HG02870 (cell line): ENCODE results near the gene KIAA1217.
A peak's percentile ranks its signal among the peaks of the same experiment; 100 is the strongest.

Source experiments
- ATAC-seq: cut with Tn5 transposase; IDR thresholded peaks from one replicate; pipeline ENCODE4 v1.9.1; 2021; ENCODE audit warnings: mild to moderate bottlenecking, moderate library complexity; ENCODE audit not compliant: unreplicated experiment

The KIAA1217 gene

DNA sequence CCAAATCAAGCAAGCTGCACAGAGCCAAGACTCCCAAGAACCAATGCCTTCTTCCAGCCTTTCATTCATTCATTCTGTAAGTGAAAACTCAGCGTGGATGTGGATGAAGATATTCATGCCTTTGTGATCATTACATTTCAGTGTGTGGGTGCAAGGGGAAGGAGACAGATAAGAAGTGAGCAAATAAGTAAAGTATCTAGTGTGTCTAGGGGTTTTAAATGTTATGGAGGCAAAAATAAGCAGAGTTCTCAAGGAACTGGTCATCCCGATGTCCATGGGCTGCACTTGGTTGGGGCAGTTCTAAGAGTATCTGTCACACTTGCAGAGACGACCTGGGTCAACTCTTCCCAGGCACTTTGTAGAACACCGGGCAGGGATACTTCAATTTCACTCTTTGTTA, 149.1 kb downstream of the KIAA1217 start:
- ATAC-seq = no peak

DNA sequence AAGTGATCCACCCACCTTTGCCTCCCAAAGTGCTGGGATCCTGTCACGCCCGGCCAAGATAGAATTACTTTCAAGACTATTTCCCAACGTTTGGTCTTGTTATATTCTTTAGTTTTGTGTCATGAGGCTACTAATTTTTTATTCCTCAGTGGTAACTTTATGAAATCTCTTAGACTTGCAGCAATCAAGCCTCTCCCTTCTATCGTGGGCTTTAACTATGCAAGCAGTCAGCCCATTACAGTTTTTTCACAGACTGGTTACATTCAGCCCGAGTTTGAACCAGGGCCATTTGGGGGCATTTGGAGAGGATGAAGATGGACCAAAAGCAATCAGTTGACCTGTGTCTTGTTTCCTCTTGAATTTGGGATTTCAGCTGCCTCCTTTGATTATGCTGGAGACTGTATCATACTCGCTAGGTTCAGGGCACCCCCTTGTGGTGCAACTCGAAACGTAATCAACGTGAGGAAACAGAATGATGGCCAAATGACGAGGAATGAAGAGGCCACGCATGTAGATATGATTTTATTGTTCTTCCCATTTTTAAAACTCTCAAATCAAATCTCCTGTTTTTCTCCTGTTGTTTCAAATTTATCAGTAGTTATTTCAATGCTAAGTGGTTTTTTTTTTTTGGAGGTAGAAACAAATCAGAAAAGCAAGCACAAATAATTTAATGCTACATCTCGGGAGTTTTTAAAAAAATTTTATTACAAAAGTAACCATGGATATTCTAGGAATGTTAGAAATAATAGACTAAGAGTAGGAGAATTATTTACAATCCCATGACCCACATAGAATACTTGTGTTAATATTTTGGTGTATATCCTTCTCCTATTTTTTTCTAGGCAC, 151.6 kb downstream of the KIAA1217 start:
- peak; percentile 89 for ATAC-seq

DNA sequence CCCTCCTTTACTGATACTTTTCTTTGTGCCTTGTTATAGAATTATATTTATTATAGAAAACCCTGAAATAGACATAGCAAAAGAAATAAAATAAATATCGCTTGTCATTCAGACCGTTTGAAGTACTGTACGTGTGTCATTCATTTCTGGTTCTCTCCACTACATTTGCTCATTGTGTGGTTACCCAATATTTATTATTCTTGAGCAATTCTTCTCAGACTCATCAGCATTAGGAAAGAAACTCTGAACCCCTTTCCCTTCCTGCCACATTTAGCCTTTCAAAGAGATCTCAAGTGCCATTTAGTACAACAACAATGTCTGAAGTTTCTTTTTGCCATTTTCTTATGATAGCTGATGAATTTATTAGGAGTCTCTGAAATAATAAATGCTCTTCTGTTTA, 154.1 kb downstream of the KIAA1217 start:
- ATAC-seq = no peak

DNA sequence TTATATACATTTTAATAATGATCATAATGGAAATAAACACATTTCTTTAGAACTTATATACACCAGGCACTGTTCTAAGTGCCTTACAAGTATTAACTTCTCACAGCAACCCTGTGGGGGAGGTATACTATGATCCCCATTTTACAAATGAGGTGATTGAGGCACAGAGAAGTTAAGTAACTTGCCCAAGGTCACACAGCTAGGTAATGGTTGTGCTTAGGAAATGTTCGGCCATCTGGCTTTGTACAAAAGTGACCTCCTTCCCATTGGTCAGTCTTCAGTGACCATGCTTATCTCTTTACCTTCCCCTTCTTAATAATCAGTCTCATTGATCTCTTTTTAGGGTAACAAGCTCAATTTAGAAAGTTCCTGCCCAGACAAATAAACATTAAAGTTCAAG, 158.8 kb downstream of the KIAA1217 start:
- no peak for ATAC-seq

DNA sequence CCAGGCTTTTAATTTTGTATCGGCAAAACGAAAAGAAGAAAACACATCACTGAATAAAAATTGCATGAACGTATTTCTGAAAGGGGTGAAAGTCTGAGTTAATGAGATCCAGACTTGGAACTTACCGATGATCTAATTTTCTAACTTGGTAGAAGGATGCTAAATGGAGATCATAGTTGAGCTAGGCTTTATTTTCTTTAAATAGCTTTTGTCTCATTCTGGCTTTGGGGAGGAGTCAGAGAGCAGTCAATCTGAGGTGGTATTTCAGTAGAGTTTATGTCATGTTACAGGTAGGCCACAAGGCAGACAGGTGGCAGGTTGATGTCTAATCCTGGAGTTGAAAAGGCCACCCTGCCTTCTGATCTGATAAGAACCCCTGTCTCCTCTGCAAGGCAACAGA, 161.9 kb downstream of the KIAA1217 start:
- no peak for ATAC-seq

DNA sequence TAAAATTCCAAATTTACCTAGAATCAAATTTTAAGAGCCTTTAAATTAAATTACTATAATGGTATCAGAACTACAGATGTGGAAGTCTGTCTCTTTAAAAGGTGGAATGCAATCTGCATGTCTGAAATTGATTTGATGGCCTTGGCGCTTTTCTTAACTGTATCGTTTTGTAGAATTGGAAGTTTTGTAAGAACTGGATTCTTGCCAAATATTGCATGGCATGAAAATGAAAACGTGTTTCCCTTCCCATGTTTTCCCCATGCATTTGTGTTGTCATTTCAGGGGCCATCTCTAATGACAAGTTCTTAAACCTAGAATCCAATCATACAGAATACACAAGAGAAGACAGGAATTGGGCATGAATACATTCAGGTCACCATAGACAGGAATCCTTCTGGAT, 162.5 kb downstream of the KIAA1217 start:
- no peak for ATAC-seq

DNA sequence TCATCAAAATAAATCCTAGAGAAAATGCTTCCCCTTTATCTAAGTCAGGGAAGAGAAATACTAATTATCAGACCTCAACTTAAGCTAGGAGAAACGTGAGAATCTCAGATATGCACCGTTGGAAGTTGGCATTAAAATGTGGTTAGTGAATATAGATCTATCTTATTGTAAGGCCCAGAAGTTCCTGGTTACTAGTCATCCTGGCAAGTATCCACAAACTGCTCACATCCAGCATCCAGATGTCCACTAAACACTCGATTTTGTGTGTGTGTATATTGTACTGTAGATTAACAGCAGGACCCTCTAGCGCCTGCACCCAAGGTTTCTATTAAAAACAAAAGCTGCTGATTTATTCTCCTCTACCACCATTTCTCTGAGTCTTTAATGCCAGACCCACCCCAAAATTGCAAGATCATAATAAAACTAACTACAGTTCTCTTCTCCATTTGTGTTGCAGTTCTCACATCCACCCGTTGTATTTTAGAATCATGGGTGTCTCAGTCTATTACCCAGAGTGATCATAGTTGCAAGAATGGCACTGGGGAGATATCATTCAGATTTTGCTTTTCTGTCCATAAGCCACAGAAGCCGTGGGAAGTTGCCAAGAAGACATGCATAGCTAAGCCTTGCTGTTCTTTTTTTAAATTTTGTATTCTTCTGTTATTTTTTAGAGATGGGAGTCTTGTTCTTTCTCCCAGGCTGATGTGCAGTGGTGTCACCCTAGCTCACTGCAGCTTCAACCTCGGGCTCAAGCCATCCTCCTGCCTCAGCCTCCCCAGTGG, 165.4 kb downstream of the KIAA1217 start:
- ATAC-seq = no peak

DNA sequence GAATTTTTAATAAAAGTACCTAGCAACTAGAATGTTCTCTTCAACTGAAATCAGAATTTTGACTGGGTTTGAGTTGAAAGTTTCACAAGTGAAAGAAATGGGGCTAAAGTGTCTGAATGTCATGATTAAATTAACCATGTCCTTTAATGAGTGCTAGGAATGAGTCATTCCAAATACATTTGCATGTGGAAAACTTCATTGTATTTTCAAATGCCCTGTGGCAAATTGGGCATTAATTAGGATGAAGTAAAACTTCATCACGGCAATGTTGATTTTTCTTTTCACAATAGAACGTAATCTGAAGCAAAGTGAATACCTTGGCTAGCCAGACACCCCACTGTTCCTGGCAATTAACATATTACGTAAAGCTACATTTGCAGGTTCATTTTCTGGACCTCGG, 166.6 kb downstream of the KIAA1217 start:
- ATAC-seq = no peak

DNA sequence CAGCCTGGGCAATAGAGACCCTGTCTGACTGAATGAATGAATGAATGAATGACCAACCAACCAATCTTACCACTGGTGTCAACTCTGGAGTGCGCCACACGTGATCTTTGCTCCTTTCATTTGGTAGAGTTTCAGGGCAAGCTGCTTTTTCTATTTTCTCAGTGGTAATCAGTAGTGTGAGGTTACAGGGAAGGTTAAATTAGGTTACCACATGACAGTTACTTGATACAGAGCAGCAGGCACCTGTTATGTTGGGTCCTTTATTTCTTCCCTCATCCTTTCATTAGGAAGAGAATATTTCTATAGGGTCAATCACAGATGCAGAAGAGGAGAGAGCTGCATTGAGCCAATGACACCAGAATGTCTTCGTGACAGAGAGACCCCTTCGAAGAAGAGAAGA, 167.8 kb downstream of the KIAA1217 start:
- no peak for ATAC-seq

DNA sequence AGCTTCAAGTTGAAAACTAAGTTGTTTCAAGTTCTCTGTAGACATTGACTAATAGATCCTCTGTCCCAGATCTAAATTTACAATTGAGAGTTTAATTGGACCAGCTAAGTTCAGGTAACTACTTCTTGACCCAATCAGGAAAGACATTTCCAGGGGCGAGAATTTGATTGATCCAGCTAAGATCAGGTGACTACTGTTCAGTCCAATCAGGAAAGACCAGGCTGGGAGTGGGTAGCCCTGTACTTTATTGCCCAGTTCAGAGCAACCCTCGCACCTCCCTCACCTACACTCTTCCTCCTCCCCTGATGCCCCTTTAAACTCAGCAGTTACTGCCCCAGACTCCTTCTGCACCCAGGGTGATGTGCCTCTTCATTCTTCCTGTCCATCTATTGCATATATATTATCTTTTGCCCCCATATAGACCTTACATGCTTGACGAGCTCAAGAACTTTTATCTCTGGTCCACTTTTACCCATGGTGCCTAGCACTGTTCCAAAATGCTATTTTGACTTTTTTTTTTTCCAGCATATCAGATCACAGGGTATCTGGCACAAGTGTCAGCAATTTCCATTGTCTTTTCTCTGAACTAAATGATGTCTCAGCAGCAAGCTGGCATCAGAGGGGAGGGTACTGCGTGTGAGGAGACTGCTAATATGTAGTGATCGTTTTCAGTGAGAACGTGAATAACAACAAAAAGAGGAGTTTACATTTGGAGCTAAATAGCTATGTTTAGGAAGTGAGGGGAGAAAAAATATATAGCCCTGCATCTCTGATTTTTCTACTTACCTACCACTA, 169.4 kb downstream of the KIAA1217 start:
- no peak for ATAC-seq

DNA sequence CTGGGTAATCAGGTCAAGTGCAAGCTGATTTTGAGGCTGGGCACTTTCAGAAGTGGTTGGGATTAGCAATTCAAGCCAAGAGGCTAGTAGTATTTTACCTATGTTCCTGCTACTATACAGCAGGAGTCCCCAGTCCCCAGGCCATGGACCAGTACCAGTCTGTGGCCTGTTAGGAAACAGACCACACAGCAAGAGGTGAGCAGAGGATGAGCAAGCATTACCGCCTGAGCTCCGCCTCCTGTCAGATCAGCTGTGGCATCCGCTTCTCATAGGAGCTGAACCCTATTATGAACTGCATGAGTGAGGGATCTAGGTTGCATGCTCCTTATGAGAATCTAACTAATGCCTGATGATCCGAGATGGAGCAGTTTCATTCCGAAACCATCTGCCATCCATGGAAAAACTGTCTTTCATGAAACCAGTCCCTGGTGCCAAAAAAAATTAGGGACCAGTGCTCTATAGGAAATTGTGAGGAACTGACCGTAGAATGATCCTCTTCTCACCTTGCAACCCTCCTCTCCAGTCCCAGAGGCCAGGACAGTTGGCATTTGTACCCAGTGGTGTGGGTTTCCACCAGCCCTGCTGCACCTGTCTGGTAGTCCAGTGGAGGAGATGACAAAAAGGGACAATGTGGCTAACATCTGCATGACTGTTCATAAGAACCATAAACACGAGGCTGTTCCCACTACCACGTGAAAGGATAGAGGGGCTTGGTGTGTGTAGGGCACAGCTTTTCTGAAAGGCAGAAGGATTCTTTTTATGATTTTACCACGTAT, 172.5 kb downstream of the KIAA1217 start:
- no peak for ATAC-seq

DNA sequence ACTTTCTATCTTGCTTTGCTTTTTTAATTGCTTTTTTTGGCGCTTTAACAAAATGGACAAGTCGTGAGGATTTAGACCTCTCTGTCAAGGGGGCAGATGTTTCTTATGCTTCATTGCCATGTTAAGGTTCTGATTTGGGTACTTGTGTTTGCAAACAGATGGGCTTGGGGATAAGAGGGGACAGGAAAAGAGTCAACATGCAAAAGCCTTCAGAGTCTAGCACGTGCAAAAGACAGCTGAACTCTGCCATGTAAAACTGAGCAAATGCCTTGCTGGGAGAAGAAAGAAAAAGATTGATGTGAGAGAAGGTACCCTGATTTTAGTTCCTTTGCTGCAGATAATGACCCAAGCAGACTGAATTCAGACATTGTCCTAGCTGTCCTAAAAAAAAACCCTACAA, 173.1 kb downstream of the KIAA1217 start:
- no peak for ATAC-seq

DNA sequence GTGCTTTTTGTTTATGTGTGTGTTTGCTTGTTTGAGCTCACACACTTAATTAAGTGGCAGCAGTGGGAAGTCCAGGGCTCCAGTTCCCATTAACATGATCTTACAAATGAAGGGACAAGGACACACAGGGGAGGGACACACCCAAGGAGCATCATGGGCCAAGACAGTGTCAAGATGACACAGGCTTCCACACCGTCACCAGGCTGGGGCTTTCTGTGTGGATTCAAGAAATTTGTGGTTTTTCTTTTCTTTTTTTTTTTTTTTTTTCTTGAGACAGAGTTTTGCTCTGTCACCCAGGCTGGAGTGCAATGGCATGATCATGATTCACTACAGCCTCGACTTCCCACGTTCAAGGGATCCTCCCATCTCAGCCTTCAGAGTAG, 173.6 kb downstream of the KIAA1217 start:
- peak; percentile 25 for ATAC-seq

DNA sequence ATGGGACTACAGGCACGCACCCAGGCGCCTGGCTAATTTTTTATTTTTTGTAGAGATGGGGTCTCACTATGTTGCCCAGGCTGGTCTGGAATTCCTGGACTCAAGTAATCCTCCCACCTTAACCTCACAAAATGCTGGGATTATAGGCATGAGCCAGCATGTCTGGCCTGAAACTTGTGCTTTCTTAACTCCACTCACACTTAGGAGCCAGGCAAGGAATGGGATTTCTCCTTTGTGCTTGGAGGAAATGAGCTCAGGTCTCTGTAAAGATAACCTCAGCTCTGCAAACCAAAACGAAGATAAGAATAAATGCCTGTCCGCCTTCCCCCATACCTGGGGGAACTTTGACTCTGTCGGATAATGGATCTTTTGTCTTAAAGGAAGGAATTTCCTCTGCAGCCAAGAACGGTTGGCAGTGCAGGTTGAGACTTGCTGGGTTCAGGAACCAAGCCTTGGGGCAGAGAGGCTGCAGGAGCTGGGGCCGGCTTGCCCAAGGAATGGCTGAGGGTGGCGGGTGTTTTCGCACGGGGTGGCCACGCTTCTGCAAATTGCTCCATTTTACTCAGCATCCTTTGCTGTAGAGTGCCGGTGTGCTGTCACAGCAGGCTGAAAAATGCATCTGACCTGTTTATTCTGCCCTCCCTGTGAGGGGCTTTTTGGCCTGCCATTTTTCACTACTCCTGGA, 174.2 kb downstream of the KIAA1217 start:
- ATAC-seq = peak; percentile 59

DNA sequence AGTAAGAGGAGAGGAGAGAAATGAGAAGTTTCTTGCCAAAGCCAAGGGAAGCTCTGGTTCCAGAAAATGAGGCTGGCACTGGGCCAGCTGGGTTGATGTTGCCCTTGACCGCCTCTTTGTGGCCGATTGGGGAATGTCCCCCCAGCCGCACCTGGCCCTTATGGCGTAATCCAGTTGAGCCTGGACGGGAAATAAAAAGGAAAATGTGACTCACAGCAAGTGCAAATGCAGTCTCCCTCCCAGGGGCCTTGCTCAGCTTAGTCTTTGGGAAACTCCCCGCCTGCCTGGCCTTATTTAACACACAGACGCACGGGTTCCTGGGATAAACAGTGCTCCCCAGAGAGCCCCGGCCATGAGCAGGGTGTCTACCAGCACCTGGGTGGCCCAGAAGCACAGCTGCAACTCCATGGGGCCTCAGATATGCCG, 174.8 kb downstream of the KIAA1217 start:
- peak; percentile 79 for ATAC-seq

DNA sequence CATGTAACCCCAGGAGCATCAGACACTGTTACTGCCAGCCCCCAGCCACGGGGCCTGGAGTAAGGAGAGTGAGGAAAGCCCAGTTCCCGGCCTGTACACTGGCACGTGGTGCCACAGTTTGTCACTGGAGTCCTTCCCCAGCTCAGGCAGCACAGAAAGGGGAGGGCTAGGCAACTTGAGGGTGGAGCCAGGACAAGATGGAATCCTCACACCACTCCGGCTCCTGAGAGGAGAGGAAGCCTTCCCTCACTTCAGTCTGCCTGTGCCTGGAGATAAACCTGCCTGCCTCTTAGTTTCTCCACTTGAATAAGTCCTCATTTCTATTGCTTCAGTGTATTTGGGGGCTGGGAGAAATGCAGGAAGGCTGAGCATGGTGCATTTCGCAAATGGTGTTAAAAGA, 176.0 kb downstream of the KIAA1217 start:
- ATAC-seq = no peak

DNA sequence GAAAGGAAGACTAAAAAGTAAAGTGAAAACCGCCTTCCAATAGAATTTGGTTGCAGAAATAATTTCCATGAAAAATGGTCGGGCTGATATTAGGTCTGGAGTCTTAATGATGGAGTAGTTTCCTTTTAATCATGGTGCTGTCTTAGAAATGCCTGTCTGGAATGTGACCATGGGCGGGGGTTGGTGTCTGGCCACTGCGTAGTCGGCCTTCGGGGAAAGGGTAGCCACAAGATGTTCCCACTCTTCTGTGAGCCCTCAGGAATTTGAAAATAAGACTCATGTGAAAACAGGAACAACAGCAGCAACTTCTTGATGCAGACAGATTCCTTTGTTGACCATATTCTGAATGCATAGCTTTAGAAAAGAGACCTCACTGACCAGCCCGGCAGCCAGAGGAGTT, 176.8 kb downstream of the KIAA1217 start:
- no peak for ATAC-seq

DNA sequence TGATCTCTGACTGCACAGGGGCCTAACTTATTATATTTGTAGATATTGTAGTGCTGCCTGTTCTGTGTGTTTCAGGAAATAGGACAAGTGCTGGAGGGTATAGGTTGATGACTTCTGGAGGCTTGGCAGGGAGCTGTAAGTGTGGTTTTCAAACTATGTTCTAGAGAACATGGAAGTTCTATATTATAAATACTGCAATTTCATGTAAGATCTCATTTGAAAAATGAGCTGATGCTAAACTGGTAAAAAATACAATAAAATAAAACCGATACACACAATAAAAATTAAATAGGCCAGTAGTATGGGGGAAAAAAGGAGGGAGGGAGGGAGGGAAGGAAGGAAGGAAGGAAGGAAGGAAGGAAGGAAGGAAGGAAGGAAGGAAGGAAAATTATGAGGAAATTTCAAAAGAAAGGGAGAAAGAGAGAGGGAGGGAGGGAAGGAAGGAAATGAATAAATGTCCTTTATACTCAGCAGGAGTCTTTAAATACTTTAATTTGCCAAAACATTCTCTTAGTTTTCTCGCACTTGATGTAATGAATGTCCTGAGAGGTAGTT, 181.3 kb downstream of the KIAA1217 start:
- no peak for ATAC-seq

DNA sequence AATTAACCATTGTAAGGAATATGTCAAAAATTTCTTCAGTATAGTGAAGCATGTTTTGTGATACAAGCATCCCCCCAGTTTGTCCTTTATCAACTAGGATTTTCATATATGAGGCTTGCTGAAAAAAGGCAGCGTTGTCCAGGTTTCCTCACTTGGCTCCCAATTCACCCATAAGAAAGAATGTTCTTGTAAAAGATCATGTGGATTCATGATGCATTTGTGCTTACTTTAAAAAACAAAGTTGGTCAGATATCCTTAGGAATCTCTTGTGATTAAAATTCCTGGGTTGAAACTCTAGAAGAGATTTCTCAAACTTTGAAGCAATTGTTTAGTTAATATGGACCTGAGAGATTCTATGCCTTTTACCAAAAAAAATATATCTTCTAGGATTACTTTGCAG, 181.8 kb downstream of the KIAA1217 start:
- no peak for ATAC-seq

DNA sequence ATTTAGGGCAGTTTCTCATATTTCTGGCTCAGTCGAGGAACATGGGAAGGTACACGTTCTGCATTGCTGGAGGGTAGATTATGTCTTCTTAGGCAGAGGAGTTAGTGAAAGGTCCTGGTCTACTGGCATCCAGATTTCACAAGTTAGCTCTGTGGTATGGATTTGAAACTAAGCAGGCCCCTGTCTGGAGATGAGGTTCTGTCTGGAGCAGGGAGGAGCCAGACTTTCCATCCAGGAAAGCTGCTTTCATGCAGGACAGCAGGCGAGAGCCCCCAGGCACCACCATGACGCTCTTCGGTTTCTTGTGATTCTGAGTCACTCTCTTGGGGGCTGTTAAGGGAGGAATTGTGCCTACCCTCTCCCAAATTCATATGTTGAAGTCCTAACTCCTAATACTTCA, 184.3 kb downstream of the KIAA1217 start:
- ATAC-seq = no peak
